T follicular helper cell (primary cell): ENCODE measurements around the gene IVL.

Source experiments
- DNase-seq: peaks from one replicate; pipeline ENCODE4 v3.0.0-alpha.2; 2020; ENCODE audit warnings: low read depth

The IVL gene

DNA sequence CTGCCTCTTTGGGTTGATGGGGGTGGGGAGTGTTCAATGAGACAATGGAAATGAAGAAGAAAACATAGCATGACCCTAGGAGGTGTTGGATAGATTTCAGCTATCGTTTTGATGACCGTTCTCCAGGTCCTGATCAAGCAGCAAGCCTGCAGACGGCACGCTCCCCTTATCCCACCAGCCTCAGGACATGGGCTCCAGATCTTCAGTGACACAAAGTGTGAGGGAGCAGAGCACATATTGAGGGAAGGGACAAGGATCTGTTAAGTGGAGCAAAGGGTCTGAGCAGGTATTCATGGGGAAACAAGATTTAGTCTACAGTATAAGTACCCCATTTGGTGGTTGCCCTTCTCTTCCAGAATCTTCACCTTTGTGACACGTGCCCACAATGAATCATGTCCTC is 43.4 kb downstream of the IVL start:
- DNase-seq, result no peak

DNA sequence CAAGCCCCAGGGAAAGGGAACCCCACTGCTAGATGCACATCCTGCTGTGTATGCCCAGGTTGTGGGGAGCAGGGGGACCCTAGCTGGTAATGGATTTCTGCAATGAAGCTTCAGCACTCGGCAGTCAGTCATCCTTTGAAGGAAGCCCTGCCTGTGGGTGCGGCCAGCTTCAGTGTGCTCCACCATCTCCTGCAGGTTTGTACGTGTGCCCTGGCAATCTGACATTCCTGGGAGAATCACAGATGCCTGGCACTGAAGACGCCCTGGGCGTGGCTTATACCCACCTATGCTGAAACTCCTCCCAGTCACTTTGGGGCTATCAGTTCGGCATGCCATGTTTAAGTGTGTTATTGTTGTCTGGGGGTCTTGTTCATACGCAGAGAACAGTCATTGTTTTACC is 45.4 kb downstream of the IVL start:
- DNase-seq, result no peak

DNA sequence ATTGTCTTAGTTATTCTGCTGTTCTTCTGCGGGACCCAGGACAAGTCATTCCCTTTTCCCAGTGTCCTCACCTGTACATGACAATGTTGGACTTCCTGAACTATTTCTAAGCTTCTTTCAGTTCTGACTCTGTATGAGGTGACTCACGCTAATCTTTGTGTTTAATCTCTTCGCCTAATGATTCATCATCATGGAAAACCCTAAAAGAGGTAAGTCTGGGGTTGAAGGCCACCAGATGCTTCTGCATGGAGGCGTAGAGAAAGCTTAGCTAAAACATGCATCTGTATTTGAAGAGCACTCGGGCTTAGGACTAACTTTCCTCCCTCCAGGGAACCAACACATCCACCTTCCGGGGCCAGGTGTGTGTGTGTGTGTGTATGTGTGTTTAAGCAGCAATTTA is 46.1 kb downstream of the IVL start:
- DNase-seq, result no peak

DNA sequence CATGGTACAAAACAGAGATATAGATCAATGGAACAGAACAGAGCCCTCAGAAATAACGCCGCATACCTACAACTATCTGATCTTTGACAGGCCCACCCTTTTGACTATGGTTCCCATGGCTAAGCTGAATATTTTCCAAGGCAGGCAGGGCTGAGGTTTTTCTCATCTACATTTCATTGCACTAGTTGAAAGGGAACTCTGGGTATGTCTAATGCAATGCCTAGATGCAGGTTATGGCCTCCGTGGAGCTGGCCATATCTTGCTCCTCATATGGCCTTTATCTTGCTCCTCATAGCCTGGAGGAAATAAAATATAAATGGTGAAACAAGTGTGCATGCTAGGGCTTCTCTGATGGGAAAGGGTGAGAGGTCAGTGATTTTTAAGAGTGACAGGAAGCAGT is 49.2 kb downstream of the IVL start:
- DNase-seq, result no peak

DNA sequence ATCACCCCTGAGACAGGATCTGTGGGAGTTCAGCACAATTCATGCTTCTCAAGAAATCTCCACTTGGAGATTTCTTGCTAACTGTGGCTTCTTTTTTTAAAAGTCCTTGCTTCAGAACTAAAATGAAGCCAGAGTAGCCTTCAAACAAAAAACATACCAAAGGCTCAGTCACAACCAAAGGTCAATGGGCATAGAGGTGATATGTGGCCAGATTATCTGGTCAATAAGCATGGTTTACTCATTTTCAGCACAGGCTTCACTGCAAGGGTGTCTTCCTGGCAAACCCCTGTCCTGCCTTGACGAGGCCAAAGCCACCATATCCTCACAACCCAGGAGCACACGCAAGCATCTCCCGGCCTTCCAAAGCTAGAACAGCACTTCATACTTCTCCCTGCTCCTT is 50.9 kb downstream of the IVL start:
- no peak for DNase-seq

DNA sequence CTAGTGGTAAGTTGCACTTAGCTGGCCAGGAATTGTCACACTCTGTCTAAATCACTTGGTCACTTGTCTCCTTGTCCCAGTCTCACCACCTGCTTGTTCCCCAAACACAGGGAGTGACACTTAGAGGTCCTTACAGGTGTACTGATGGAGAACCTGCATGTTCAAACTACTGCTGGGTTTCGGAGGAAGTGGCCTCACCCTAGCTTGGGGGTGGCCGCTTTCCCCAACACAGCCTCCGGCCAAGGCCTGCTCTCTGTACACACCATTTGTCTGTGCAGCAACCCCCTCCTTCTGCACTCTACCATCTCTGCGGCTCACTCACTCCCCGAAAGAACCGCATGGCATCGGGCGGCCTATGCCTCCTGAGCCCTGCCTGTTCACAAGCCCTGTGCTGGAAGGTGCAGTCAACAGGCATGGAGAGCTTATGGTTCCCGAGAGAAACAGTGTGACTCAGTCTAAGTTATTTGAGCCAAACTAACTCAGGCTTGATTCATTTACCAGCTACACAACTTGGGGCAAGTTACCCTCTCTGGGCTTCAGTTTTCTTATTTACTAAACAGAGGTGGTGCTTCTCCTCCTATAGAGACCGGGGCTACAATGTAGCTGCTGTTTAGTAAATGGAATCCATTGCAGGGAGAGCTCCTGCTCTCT is 51.6 kb downstream of the IVL start:
- DNase-seq, result no peak

DNA sequence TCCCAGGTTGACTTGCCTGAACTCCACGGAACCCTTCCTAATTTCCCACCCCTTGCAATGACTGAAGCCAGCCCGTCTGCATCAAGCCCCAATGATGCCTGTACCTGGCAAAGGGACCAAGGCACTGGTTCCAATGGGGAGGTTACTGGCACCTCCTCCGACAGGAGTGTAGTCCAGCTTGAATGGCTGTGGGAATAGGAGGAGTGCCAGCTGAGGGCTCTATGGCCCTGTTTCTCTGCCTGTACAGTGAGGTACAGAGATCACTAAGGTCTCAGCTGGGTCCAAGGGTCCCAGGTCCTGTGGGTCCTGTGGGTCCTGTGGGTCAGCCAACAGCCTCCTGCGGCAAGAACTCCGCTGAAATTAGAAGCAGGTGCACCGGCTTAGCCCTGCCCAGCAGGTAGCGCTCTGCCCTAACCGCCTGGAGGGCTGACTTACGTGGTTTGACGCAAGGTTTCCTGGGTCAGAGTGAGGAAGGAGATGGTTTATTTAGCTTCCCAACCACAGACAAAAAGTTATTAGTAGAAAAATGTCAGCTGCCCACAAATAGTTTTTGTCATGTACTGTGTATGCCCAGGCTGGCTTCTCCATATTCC is 52.2 kb downstream of the IVL start:
- DNase-seq, result no peak
